T-helper 2 cell treated with Interferon-gamma antibody and Interleukin-4, amounts not matched to agents 100 ng/mL and 5 ng/mL, for 36 hours (primary cell): Measurements from ENCODE around the gene PCLAF. TPM values are rescaled to one million over a fixed set of nuclear protein-coding genes. Genes with fewer than 3 reads are reported as not detected.
"Not testable (repeated sequence)": the region's sequence is repeated elsewhere in the genome, so short reads cannot be mapped to it uniquely, and the experiment has no call there.

Experiments used
- intact Hi-C: fragments of 100-400 bp; cut with micrococcal nuclease; formaldehyde crosslinking; loops from one replicate; pipeline ENCODE4 v1.15.1; 2023
- total RNA-seq: library from RNA; stranded (reverse); gene quantifications from 2 replicates; pipeline ENCODE4 v1.2.3, GENCODE V29; 2022

The PCLAF gene
- total RNA-seq, 1 donor from 2014 or later, result 101 TPM

GRCh38 chr15:64326975-64327374, 54.3 kb downstream of the PCLAF start:
- intact Hi-C loops, result not testable (repeated sequence)

- intact Hi-C loops, result not testable (repeated sequence)
These were observed 54.8 kb downstream of the PCLAF start for GRCh38 chr15:64326458-64326857.

DNA sequence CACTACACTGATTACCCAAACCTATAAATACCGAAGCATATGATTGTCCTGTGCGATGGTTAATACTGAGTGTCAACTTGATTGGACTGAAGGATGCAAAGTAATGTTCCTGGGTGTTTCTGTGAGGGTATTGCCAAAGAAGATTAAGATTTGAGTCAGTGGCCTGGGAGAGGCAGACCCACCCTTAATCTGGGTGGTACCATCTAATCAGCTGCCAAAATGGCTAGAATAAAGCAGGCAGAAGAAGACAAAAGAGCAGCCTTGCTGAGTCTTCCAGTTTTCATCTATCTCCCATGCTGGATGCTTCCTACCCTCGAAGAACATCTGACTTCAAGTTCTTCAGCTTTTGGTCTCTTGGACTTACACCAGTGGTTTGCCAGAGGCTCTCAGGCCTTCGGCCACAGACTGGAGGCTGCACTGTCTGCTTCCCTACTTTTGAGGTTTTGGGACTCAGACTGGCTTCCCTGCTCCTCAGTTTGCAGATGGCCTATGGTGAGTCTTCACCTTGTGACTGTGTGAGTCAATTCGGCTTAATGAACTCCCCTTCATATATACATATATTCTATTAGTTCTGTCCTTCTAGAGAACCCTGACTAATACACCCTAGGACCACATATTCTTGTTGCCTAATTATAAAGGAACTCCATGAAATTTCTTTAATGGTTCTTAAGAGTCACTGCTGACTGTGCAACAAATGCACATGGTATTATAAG, 56.9 kb downstream of the PCLAF start:
- intact Hi-C loops, result no loop called here

DNA sequence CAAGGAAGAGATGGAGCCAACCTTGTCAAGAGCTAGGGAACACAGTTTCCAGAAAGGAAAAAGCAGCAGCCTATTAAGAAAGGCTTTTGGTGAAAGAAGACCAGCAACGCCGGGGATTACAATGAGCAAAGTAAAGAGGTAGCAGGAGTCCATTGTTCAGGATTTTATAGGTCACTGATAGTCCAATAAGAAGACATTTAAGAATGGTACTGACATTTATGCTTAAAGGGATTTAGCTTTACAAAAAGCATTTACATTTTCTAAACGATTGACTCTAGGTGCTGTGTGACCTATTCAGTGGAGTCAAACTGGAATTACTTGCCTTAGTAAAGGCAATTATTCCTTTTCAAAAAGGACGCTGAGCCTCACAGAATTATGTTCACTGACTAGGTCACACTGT, 66.0 kb downstream of the PCLAF start:
- intact Hi-C loops, result no loop called here

- intact Hi-C loops, result no loop called here
These were observed 66.8 kb downstream of the PCLAF start for GRCh38 chr15:64314456-64314855.

Other genes starting within 250 kb of the PCLAF start
- gene SNX22, start 229.7 kb downstream of the PCLAF start, total RNA-seq, result 0.36 and 0.59 TPM in 2 replicates
- 587 and 601 TPM in 2 replicates for gene PPIB, start 218.4 kb downstream of the PCLAF start, total RNA-seq
- gene CSNK1G1, start 25.3 kb downstream of the PCLAF start, total RNA-seq, result 29.6 and 30.0 TPM in 2 replicates
- 21.1 and 22.7 TPM in 2 replicates for gene TRIP4, start 6.4 kb upstream of the PCLAF start, total RNA-seq
- gene ZNF609, start 79.1 kb upstream of the PCLAF start, total RNA-seq, result 46.5 and 48.9 TPM in 2 replicates